Measurements from ENCODE around the gene COQ6.

DNA sequence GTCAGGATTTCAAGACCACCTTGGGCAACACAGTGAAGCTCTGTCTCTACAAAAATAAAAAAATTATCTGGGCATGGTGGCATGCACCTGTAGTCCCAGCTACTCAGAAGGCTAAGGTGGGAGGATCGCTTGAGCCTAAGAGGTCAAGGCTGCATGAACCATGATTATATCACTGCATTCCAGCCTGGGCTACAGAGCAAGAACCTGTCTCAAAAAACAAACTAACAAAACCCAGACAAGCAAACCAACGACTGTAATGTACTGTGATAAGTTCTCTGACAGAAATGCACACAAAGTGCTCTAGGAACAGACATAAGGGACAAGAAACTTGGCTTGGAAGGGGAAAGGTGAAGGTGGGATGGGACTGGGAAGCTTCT is 46.6 kb downstream of the COQ6 start:
- TF ChIP-seq, protein P1, sequence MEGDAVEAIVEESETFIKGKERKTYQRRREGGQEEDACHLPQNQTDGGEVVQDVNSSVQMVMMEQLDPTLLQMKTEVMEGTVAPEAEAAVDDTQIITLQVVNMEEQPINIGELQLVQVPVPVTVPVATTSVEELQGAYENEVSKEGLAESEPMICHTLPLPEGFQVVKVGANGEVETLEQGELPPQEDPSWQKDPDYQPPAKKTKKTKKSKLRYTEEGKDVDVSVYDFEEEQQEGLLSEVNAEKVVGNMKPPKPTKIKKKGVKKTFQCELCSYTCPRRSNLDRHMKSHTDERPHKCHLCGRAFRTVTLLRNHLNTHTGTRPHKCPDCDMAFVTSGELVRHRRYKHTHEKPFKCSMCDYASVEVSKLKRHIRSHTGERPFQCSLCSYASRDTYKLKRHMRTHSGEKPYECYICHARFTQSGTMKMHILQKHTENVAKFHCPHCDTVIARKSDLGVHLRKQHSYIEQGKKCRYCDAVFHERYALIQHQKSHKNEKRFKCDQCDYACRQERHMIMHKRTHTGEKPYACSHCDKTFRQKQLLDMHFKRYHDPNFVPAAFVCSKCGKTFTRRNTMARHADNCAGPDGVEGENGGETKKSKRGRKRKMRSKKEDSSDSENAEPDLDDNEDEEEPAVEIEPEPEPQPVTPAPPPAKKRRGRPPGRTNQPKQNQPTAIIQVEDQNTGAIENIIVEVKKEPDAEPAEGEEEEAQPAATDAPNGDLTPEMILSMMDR (IDR thresholded peaks at IDR 0.05; ENCODE audit: poor library complexity, severe bottlenecking): no peak
- no peak for TF ChIP-seq EP300 (conservative IDR thresholded peaks at IDR 0.05; ENCODE audit: poor library complexity, severe bottlenecking)
- TF ChIP-seq, protein P2, sequence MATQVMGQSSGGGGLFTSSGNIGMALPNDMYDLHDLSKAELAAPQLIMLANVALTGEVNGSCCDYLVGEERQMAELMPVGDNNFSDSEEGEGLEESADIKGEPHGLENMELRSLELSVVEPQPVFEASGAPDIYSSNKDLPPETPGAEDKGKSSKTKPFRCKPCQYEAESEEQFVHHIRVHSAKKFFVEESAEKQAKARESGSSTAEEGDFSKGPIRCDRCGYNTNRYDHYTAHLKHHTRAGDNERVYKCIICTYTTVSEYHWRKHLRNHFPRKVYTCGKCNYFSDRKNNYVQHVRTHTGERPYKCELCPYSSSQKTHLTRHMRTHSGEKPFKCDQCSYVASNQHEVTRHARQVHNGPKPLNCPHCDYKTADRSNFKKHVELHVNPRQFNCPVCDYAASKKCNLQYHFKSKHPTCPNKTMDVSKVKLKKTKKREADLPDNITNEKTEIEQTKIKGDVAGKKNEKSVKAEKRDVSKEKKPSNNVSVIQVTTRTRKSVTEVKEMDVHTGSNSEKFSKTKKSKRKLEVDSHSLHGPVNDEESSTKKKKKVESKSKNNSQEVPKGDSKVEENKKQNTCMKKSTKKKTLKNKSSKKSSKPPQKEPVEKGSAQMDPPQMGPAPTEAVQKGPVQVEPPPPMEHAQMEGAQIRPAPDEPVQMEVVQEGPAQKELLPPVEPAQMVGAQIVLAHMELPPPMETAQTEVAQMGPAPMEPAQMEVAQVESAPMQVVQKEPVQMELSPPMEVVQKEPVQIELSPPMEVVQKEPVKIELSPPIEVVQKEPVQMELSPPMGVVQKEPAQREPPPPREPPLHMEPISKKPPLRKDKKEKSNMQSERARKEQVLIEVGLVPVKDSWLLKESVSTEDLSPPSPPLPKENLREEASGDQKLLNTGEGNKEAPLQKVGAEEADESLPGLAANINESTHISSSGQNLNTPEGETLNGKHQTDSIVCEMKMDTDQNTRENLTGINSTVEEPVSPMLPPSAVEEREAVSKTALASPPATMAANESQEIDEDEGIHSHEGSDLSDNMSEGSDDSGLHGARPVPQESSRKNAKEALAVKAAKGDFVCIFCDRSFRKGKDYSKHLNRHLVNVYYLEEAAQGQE (IDR thresholded peaks at IDR 0.05; ENCODE audit: borderline replicate concordance): no peak
- TF ChIP-seq EZH2 (IDR thresholded peaks at IDR 0.05; ENCODE audit: borderline replicate concordance, insufficient read depth, low read length, poor library complexity, severe bottlenecking): no peak
- no peak for TF ChIP-seq RAD21 (conservative IDR thresholded peaks at IDR 0.05)
- no peak for TF ChIP-seq MXI1 (conservative IDR thresholded peaks at IDR 0.05; ENCODE audit: poor library complexity, severe bottlenecking)
- TF ChIP-seq POLR2AphosphoS5 (IDR thresholded peaks at IDR 0.05): no peak
- TF ChIP-seq TAF1 (IDR thresholded peaks at IDR 0.05; ENCODE audit: low read depth): no peak
- TF ChIP-seq SMC3 (conservative IDR thresholded peaks at IDR 0.05; ENCODE audit: poor library complexity): no peak

Measured in neural cell (in vitro differentiated cells).